Fibroblast of the conjunctiva (primary cell): ENCODE results near the gene NEBL.
A peak's percentile ranks its signal among the peaks of the same experiment; 100 is the strongest.

Experiments
- DNase-seq: peaks from one replicate; pipeline ENCODE4 v3.0.0-alpha.2; 2010; ENCODE audit warnings: low read depth

NEBL gene

DNA sequence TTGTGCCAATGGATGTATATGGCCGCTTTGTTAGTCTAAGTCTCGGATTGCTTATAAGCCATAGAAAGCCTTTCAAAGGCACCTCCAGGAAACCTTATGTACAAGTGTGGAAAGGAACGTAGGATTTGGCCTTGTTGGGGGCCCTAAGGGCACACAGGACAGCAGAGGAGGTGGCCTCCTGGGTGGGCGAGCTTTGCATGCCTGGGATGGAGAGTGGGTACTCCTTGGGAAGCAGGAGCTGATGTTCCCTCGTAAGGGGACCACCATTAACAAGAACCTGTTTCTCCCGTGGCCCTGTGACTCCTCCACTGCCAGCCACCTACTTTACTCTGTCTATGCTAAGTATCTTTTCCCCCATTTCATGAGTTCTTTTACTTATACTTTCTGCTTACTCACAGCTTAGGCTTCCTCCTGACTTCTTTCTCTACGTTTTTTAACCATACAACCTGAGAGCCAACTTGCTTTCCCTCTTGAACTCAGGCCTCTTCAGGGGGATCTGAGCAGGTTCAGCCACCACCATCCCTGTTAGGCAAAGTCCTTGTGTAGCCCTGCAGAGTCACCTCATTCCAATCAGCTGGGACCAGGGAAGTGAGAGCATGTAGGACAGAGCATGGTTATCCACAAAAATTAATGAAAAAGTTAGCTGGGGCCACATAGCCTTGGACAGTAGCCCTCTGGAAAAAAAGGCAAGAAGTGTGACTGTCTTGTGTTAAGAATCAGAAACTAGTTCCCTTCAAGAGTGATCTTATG lies 118.9 kb downstream of the NEBL start:
- DNase-seq, result no peak

DNA sequence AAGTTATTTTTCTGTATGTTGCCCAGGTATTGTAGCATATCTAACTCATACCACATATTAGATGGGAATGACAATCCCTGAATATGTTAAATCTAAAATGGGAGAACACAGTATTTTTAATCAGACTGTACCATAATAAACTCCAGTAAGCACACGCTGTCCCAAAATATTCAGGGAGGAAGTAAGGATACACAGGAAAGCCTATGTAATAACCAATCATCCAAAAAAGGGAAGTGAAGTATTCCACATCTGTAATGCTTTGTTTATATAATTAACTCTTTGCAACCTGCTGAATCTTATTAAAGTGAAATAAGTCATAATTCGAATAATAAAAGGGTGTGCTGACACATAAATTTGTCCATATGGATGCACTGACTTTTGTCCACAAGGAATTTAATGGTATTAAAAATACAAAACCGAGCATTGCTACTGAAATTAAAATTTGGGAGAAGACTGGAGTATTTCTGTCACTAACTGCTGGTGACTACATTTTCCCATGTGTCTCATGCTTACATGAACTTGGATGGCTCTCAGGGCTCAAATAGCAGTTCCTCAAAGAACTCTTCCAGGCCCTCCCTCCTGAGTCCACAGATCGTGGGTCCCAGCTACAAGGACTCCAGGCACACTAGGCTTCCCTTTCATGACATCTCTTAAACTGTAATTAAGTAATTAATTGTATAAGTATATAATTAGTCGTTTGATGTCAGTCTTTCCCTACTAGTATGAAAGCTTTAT lies 120.6 kb downstream of the NEBL start:
- no peak for DNase-seq

DNA sequence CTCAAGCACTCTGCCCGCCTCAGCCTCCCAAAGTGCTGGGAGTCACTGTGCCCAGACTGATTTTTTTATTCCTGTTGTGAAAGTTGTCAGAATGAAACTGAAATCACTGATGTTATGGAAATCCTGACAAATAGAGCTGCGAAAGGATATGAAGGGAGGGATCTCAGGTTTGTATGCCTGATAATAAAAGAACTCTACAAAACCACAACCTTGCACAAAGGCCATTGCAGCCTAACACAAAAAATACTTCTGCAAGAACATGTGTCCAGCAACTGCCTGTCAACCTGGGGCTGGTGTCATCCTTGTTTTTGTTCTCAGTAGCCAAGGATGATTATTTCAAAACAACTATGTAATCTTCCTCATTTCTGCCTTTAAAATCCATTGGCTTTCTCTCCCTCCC lies 126.1 kb downstream of the NEBL start:
- DNase-seq, result no peak

DNA sequence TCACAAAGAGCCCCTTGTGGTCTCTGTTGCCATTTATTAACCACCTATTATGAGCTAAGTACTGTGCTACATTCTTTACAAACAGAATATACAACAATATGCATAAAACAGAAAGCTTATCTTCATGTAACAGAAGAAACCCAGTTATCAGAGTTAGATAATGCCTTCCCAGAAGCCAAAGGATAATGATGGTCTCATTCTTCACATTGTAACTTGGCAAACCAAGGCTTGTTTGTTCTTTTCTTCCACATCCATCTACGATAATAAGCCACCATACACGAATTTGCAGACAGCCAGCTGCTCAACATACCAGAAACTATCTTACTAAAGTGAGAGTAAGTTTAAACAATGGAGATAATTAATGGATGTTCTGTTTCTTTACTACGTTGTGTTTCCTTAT lies 127.6 kb downstream of the NEBL start:
- no peak for DNase-seq

DNA sequence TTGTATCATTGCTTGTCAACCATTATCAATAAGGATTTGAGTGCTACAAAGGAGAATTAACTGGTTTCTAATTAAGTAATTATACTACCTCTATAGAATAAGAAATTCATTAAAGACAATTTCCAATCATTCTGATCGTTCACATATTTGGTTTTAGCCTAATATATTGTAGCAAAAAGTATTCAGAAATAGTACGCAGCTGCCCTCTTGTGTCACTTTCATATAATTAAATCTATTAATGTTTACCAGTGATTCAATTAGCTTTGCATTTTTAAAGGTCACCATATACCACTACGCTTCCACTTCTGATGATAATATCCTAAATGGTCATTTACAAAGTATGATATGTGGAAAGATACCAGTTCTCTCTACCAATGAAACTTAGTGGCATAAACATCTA lies 128.3 kb downstream of the NEBL start:
- peak; percentile 3 for DNase-seq

DNA sequence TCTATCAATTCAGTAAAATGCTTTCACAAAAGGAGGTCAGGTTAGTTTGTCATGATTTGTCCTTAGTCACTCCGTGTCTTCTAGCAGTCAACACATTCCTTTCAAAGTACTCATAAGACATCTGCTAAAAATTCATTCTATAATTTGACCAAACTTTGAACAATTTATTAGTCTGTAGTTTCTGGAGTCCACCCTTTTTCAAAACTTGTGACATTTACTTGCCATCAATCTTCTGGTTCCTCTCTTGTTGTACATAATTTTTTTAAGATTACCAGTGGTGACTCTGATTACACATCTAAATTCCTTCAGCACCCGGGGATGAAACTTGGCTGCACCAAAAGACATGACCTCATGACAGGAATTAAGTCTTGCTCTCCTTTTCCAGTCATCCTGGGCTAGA lies 130.1 kb downstream of the NEBL start:
- DNase-seq, result peak; percentile 2

DNA sequence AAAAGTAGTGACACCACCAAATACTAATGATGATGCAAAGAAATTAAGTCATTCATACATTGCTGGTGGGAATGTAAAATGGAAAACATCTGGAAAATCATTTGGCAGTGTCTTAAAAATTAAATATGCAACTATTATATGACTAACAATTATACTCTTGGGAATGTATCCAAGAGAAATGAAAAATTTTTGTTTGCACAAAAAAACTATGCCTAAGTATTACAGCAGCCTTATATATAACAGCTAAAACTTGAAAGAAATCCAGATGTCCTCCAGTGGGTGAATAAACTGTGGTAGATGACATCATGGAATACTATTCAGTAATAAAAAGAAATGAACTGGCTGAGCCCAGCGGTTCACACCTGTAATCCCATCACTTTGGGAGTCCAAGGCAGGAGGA lies 132.0 kb downstream of the NEBL start:
- no peak for DNase-seq

DNA sequence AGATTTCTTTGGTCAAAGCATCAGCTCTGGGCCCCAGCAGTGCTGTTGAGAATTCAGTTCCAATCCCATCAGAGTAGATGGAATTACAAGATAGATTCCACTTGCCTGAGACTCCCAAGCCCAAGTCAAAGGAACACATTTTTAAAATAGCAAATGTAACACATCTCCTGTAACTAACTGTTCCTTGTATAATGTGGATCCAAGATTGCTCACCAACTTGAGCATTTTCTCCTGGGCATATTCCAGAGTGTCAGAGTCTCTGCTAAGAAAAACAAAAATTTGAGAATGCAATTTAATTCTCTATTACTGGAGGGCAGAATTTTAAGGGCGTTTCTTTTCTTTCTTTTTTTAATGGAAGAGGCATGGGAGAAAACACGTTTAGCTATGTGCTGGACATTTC lies 136.7 kb downstream of the NEBL start:
- no peak for DNase-seq

DNA sequence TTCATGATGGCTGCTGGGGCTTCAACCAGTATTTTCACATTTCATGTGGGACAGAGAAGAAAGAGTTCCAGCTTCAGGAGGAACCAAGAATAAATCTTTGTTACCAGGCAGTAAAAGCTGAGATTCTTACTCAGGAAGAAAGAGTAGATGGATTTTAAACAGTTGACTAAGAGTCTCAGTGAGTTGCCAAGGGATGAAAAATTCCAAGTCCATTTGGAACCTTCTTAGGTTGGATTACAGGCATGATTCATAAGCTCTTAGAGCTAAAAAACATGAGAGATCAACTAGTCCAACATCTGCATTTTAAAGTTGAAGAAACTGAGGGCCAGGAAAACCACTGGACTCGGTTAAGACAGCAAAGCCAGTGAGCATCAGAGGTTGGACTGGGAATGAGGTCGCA lies 148.6 kb downstream of the NEBL start:
- DNase-seq, result no peak

DNA sequence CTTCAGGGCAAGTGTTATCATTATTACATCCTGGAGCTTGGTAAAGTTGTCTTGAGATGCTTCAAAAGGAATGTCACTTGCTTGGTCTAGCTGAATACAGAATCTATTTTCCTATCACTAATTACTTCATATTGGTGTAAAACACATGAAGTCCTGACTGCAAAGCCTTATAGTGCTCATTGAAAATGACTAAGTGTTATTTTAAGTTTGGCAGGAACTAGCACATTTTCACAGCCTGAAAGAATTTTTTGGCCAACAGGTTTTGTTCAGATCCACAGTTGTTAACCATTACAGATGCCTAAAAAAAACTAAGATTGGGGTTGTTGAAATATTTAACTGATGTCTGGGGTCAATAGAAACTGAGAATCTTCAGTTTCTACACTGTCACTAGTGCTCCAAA lies 149.3 kb downstream of the NEBL start:
- DNase-seq, result no peak

DNA sequence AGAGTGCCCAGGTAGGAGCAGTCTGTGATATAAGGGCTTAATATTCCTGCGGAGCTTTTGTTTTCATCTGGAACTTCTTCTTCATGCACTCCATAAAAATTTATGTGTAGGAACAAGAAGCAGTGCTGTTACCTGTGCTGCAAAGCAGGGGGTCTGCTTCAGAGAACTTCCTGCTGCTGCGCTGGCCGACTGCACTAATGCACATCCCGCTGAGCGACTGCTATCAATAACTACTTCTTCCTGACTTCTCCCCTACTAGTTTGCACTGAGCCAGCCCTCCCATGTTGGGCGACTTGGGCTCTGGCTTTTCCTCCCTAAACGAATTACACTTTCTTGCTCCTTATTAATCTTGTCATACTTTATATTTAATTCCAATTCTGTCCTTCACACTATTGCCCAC lies 150.3 kb downstream of the NEBL start:
- no peak for DNase-seq

DNA sequence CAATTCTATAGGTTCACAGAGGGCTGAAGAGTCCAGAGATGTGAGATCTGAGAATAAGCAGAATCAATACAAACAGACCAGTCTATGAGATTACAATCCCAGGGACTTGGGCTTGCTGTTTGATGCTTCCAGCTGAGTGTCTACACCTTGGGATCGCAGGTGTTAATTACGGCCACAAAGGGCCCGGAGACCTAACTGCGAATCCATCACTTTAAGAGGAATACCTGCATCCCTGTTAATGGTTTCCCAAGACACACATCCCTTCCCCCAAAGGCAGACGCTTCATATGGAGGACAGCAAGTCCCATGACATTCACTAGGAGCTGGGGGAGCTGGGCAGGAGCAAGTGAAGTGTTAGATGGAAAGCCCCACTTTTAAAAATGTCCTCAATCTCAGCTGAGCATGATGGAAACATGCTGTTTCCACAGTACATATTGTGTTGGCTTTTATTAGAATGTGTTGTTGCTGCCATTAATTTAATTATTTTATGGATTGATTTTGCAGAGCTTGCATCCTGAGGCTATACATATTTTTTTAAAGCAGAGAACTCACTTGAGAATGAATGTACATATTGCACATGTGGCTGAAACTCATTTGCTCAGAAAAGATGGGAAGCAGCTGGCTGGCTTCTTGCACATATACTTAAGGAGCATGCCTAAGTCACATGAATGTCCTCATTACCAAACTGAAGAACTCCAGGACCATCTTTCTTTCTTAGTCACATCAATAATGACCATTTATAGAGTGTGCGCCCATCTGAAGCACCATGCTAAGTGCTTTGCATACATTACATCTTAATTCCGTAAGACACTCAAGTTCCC lies 151.3 kb downstream of the NEBL start:
- no peak for DNase-seq

DNA sequence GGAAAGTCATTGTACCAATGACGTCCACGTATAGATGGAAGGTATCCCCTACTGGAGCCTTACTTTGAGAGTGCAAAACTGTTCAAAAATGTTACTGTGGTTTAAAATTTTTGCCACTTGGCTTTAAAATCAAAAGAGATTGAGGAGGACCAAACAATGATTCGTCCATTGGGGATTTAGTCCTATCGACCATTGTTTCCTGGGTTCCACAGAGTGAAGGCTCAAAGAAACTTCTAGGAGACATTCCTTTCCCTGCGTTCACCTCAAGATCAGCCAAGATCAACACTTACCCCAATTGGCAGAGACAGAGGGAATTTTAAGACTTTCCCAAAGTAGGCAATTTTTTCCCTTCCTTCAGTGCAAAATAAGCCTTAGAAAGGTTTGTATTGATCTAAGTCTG lies 152.3 kb downstream of the NEBL start:
- DNase-seq, result no peak

DNA sequence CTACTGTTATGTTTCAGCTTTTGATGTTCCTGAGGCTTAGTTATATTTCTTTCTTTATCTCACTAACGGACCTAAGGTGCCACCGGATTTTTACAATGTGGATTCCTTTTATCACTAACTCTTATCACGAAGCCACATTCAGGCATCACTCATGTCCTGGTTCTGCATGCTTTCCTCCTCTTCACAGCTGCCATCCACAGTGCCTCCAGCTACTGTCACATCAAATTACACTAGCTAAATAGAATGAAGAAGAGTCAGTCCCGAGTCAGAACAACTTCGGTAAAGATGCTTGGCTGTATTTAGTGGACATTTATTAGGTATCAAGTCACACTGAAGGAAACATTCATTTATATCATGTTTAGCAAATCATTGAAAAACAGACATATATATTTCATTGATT lies 153.2 kb downstream of the NEBL start:
- DNase-seq, result no peak

DNA sequence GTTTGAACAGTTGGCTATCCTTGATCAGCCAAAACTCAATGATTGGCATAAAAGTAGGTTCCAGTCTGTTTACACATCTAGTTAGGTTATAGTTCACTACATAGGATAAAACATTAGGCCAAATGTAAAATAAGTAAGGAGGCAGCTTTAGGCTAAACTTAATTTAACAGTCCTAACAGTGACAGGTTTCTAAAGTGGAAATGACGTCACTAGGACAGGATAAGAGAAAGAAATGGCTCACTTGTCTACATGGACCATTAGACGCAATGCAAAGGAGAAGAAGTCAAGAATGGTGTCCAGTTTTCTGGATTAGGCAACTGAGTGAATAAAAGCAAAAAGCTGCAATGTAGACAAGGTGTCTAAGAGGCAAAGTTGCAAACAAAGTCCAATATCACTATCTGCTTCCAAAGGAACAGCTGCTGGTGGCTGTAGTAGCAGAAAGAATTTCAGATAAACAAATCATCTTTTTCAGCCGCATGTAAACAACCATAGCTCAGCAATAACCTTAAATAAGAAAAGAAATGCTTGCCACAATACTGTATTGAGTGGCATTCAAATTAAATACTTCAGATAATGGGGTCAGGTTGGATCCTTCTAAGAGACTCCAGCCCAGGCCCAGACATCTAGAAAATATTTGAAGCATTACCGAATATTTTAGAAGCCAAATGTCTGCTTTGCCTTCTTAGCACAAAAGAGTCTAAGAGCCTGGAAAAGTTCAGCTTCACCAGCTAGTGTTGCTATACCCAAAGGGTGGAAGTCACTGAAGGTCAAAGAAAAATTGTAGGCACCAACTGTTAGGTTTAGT lies 154.2 kb downstream of the NEBL start:
- no peak for DNase-seq

DNA sequence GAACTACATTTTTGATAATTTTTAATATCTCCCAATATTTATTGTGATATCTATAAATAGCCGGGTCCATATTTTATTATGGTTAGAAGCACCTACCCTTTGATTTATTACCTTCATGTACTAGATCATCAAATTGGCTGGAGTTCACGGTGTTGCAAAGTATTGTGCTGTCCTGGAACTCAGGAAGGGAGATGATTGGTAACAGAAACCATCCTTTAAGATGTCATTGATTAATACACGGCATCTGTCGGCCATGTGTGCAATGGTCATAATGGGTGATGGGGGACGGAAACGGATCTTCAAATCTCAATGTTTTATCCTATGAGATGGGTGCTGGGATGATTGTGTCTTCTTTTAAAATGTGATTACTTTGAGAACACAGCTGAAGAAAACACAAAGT lies 157.0 kb downstream of the NEBL start:
- no peak for DNase-seq

DNA sequence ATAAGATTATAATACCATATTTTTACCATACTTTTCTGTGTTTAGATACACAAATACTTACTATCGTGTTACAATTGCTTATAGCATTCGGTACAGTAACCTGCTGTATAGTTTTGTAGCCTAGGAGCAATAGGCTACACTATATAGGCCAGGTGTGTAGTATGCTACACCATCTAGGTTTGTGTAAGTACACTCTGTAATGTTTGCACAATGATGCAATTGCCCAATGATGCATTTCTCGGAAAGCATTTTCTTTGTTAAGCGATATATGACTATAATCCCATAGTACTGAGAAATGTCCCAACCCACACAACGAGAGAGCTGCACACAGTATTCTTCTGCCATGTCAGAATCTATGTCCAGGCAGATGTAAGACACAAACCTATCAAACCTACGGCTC lies 160.0 kb downstream of the NEBL start:
- DNase-seq, result no peak
